ENCODE measurements around the gene RPS6KA6.

DNA sequence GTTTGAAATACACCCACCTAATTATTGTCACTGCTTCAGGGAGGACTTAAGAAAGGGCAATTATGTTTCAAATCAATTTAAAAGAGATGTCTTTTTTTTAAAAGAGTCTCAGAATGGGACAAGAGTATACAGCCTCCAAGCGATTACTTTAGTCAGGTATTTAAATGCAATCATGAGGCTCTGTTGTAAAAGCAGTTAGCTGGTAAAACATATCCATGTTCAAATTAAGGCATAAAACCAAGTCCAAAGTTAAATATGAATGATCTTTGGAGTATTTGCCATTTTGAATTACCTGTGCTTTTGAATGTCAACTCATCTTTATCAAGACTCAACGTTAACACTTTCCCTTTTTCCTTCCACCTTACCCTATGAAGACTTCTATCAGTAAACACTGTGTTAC is 13.7 kb downstream of the RPS6KA6 start:
- no peak for TF ChIP-seq POLR2A (IDR thresholded peaks at IDR 0.05; ENCODE audit: low read depth, low read length)
- TF ChIP-seq TAF1 (IDR thresholded peaks at IDR 0.05; ENCODE audit: borderline replicate concordance, low read depth, low read length): no peak

Measured in GM12892 (cell line).